H1 (cell line): ENCODE measurements around the gene NCL. TPM values are rescaled to one million over a fixed set of nuclear protein-coding genes. Genes with fewer than 3 reads are reported as not detected.

ENCODE experiments used
- CTCF ChIA-PET: fragments of 300-600 bp; sonication (Branson Sonifier 250); formaldehyde crosslinking; loops from one replicate; lab custom pipeline; 2021; ENCODE audit not compliant: partially characterized antibody; lab: Charles Lee
- POLR2A ChIA-PET: fragments of 300-600 bp; sonication (Branson Sonifier 250); formaldehyde crosslinking; loops from one replicate; lab custom pipeline; 2021; ENCODE audit warnings: inconsistent platforms; ENCODE audit not compliant: partially characterized antibody; lab: Charles Lee
- DNase-seq, 2 experiments: peaks; one replicate each; pipeline versions ENCODE4 v3.0.0 to v3.0.0-alpha.2; 2010 to 2022; ENCODE audit warnings: low spot score in 2 of 2, low read depth in 1 of 2, mixed read lengths in 1 of 2
- FAIRE-seq: peaks from 2 replicates; lab custom pipeline; 2011; peaks lifted over from hg19 to GRCh38; lab: Jason Lieb, UNC
- H2AFZ ChIP-seq: 2 replicates; pipeline ENCODE4 v1.8.1; 2012; ENCODE audit warnings: low read length, inconsistent platforms
- H2AK5ac ChIP-seq: 2 replicates; pipeline ENCODE4 v1.6.1; 2013; ENCODE audit warnings: low read depth, low read length
- H2BK120ac ChIP-seq: replicated peaks from 2 replicates; pipeline ENCODE3; 2013; ENCODE audit warnings: low read depth, low read length, inconsistent platforms
- H2BK12ac ChIP-seq: 2 replicates; pipeline ENCODE4 v1.6.1; 2013; ENCODE audit warnings: low read depth, low read length
- H2BK15ac ChIP-seq: 2 replicates; pipeline ENCODE4 v1.6.1; 2013; ENCODE audit warnings: low read length
- H2BK20ac ChIP-seq: 2 replicates; pipeline ENCODE4 v1.6.1; 2013; ENCODE audit warnings: low read length
- H2BK5ac ChIP-seq: 2 replicates; pipeline ENCODE4 v1.6.1; 2013; ENCODE audit warnings: low read depth, low read length
- H3K14ac ChIP-seq: 2 replicates; pipeline ENCODE4 v1.6.1; 2013; ENCODE audit warnings: inconsistent platforms; ENCODE audit not compliant: insufficient read length
- H3K18ac ChIP-seq: 2 replicates; pipeline ENCODE4 v1.6.1; 2013; ENCODE audit warnings: low read length; ENCODE audit errors: extremely low read depth
- H3K23ac ChIP-seq: 2 replicates; pipeline ENCODE4 v1.6.1; 2013; ENCODE audit warnings: inconsistent platforms; ENCODE audit not compliant: insufficient read length
- H3K23me2 ChIP-seq: 2 replicates; pipeline ENCODE4 v1.6.1; 2013; ENCODE audit warnings: low read depth, low read length
- H3K27ac ChIP-seq: 2 replicates; pipeline ENCODE4 v1.6.1; 2011; ENCODE audit warnings: low read depth, low read length, inconsistent platforms
- H3K27me3 ChIP-seq, 4 experiments: replicated peaks in 1 of 4; 1 replicate in 1 of 4; 2 replicates in 3 of 4; pipeline versions ENCODE4 v1.6.1 to v1.8.1; 2011 to 2013; ENCODE audit warnings: low read length in 3 of 4, mild to moderate bottlenecking in 3 of 4, inconsistent platforms in 2 of 4, mixed read lengths in 2 of 4, moderate library complexity in 1 of 4; ENCODE audit not compliant: control insufficient read depth in 3 of 4, insufficient read depth in 3 of 4; ENCODE audit errors: extremely low read depth in 1 of 4
- H3K36me3 ChIP-seq, 4 experiments: 2 replicates each; pipeline versions ENCODE4 v1.6.1 to v1.8.1; 2011 to 2013; ENCODE audit warnings: mild to moderate bottlenecking in 4 of 4, low read length in 3 of 4, moderate library complexity in 2 of 4, control low read depth in 1 of 4, inconsistent platforms in 1 of 4; ENCODE audit not compliant: insufficient read depth in 4 of 4, control insufficient read depth in 2 of 4
- H3K4ac ChIP-seq: replicated peaks from 2 replicates; pipeline ENCODE3; 2013; ENCODE audit warnings: low read length, low read depth, mixed read lengths, inconsistent platforms; ENCODE audit not compliant: insufficient read length
- H3K4me1 ChIP-seq, 4 experiments: replicated peaks in 1 of 4; 1 replicate in 1 of 4; 2 replicates in 3 of 4; pipeline versions ENCODE4 v1.6.1 to v1.8.1; 2011 to 2013; ENCODE audit warnings: low read length in 3 of 4, inconsistent platforms in 2 of 4, mixed read lengths in 1 of 4; ENCODE audit not compliant: insufficient read depth in 4 of 4, control insufficient read depth in 3 of 4
- H3K4me2 ChIP-seq, 2 experiments: 2 replicates each; pipeline versions ENCODE4 v1.6.1 to v1.8.1; 2011 to 2013; ENCODE audit warnings: low read depth in 2 of 2, low read length in 2 of 2, control low read depth in 1 of 2, inconsistent platforms in 1 of 2, mild to moderate bottlenecking in 1 of 2; ENCODE audit not compliant: insufficient read depth in 1 of 2
- H3K4me3 ChIP-seq, 4 experiments: fragments of 200-600, 300-600 bp in 1 of 4; sonication (generic), shearing (Covaris generic), sonication (Bioruptor Twin) in 1 of 4; 2 replicates each; pipeline versions ENCODE4 v1.5.1 to v1.8.1; 2011 to 2016; ENCODE audit warnings: low read length in 4 of 4, low read depth in 3 of 4, control low read depth in 2 of 4, inconsistent platforms in 2 of 4, mild to moderate bottlenecking in 2 of 4, mixed read lengths in 1 of 4, moderate library complexity in 1 of 4; ENCODE audit not compliant: insufficient read depth in 2 of 4; ENCODE audit errors: extremely low read depth in 1 of 4
- H3K56ac ChIP-seq: replicated peaks from 2 replicates; pipeline ENCODE3; 2013; ENCODE audit warnings: low read depth, mild to moderate bottlenecking, mixed read lengths, low read length, inconsistent platforms; ENCODE audit not compliant: insufficient read length
- H3K79me1 ChIP-seq: 2 replicates; pipeline ENCODE4 v1.6.1; 2013; ENCODE audit warnings: low read depth, low read length, control low read depth
- H3K79me2 ChIP-seq, 2 experiments: 2 replicates each; pipeline versions ENCODE4 v1.6.1 to v1.8.1; 2012 to 2013; ENCODE audit warnings: low read length in 2 of 2, mild to moderate bottlenecking in 2 of 2, inconsistent platforms in 1 of 2; ENCODE audit not compliant: insufficient read depth in 2 of 2, control insufficient read depth in 1 of 2
- H3K9ac ChIP-seq, 4 experiments: replicated peaks in 1 of 4; 1 replicate in 1 of 4; 2 replicates in 3 of 4; pipeline versions ENCODE4 v1.6.1 to v1.8.1; 2011 to 2013; ENCODE audit warnings: low read depth in 3 of 4, low read length in 3 of 4, control low read depth in 2 of 4, mild to moderate bottlenecking in 2 of 4, moderate library complexity in 2 of 4, inconsistent platforms in 1 of 4; ENCODE audit errors: extremely low read depth in 1 of 4
- H3K9me3 ChIP-seq, 2 experiments: 2 replicates each; pipeline versions ENCODE4 v1.6.1 to v1.8.1; 2012 to 2013; ENCODE audit warnings: mild to moderate bottlenecking in 2 of 2, moderate library complexity in 2 of 2, control low read depth in 1 of 2, inconsistent platforms in 1 of 2, low read depth in 1 of 2, low read length in 1 of 2, mixed read lengths in 1 of 2; ENCODE audit not compliant: insufficient read depth in 2 of 2
- H4K20me1 ChIP-seq, 2 experiments: replicated peaks in 1 of 2; 2 replicates each; pipeline versions ENCODE3 to v1.8.1; 2011 to 2013; ENCODE audit warnings: inconsistent platforms in 2 of 2, low read length in 2 of 2, mild to moderate bottlenecking in 1 of 2; ENCODE audit not compliant: insufficient read depth in 2 of 2, control insufficient read depth in 1 of 2
- H4K5ac ChIP-seq: 2 replicates; pipeline ENCODE4 v1.6.1; 2013; ENCODE audit warnings: low read length, low read depth, mixed read lengths, inconsistent platforms; ENCODE audit not compliant: insufficient read length
- H4K8ac ChIP-seq: 2 replicates; pipeline ENCODE4 v1.8.0; 2013; ENCODE audit warnings: mild to moderate bottlenecking, moderate library complexity, low read length, inconsistent platforms; ENCODE audit not compliant: insufficient read depth; ENCODE audit errors: extremely low read depth
- H4K91ac ChIP-seq: replicated peaks from 2 replicates; pipeline ENCODE3; 2013; ENCODE audit warnings: low read length, mixed read lengths, inconsistent platforms; ENCODE audit not compliant: insufficient read length
- BRCA1 ChIP-seq: IDR thresholded peaks from 2 replicates; pipeline ENCODE4 v1.6.1; 2012; ENCODE audit warnings: low read depth, low read length, improper control_type of control experiment
- EZH2 ChIP-seq: fragments of 200-600 bp; sonication (generic); IDR thresholded peaks from 2 replicates; pipeline ENCODE4 v1.7.1; 2012; ENCODE audit warnings: low read depth, mild to moderate bottlenecking, moderate library complexity, low read length, inconsistent platforms; ENCODE audit not compliant: severe bottlenecking
- JUN ChIP-seq: IDR thresholded peaks from 2 replicates; pipeline ENCODE4 v1.6.1; 2011; ENCODE audit warnings: low read depth, mild to moderate bottlenecking, improper control_type of control experiment, low read length
- JUND ChIP-seq: IDR thresholded peaks from 2 replicates; pipeline ENCODE4 v1.6.1; 2011; ENCODE audit warnings: mild to moderate bottlenecking, improper control_type of control experiment, low read length
- MAFK ChIP-seq: IDR thresholded peaks from 2 replicates; pipeline ENCODE4 v1.6.1; 2012; ENCODE audit warnings: low read depth, mild to moderate bottlenecking, improper control_type of control experiment, low read length
- NANOG ChIP-seq: IDR thresholded peaks from 2 replicates; pipeline ENCODE4 v1.6.1; 2011; ENCODE audit warnings: low read length, low read depth, mild to moderate bottlenecking, inconsistent platforms; ENCODE audit not compliant: insufficient read depth, poor library complexity, severe bottlenecking
- RFX5 ChIP-seq: IDR thresholded peaks from 2 replicates; pipeline ENCODE4 v1.6.1; 2011; ENCODE audit warnings: low read depth, low read length, improper control_type of control experiment, borderline replicate concordance
- SIN3A ChIP-seq, 2 experiments: IDR thresholded peaks in 1 of 2; conservative IDR thresholded peaks in 1 of 2; 2 replicates each; pipeline ENCODE4 v1.6.1; 2011 to 2012; ENCODE audit warnings: low read length in 2 of 2, improper control_type of control experiment in 1 of 2, low read depth in 1 of 2, mild to moderate bottlenecking in 1 of 2
- SUZ12 ChIP-seq: fragments of 200-600 bp; sonication (generic); IDR thresholded peaks from 2 replicates; pipeline ENCODE4 v1.6.1; 2012; ENCODE audit warnings: mild to moderate bottlenecking, inconsistent platforms, low read length, moderate library complexity, mixed read lengths
- TCF12 ChIP-seq: IDR thresholded peaks from 2 replicates; pipeline ENCODE4 v1.6.1; 2011; ENCODE audit warnings: low read depth, mild to moderate bottlenecking, low read length
- WGBS, 2 experiments: shearing (Covaris generic) in 1 of 2; methylation state at CpG; one replicate each; pipeline versions ENCODE4 v1.1.6 to v1.1.7; 2013 to 2015; ENCODE audit warnings: low lambda C conversion rate in 2 of 2, mixed read lengths in 2 of 2, inconsistent platforms in 1 of 2, low coverage in 1 of 2, missing lambda C conversion rate in 1 of 2; ENCODE audit not compliant: insufficient replicate concordance in 2 of 2, insufficient coverage in 1 of 2, insufficient read length in 1 of 2; ENCODE audit errors: extremely low coverage in 1 of 2, missing lambda C conversion rate in 1 of 2; 5-methylcytosine and 5-hydroxymethylcytosine counted together
- polyA plus RNA-seq, 7 experiments: library from polyadenylated mRNA; depleted of rRNA in 3 of 7; stranded (reverse) in 5 of 7; unstranded in 2 of 7; fragments of >200 nt in 5 of 7; fragments of 200-250 nt in 2 of 7; gene quantifications; 1 replicate in 5 of 7; 2 replicates in 1 of 7; 4 replicates in 1 of 7; pipeline versions ENCODE4 v1.2.1 to v1.2.3, GENCODE V29; 2011 to 2013; ENCODE audit warnings: missing spikeins in 2 of 7, mixed read lengths in 2 of 7
- total RNA-seq: library from RNA; stranded (reverse); fragmentation: NEBNext Ultra II Directional; extraction: Animal tissue kit (Norgen Biotek cat#: 25700); gene quantifications from 2 replicates; pipeline ENCODE4 v1.2.1, GENCODE V29; 2021

NCL gene
- total and polyA plus RNA-seq, 2 of the 8 experiments (the other 6 are each of a cell fraction or from before 2014, with no cell fraction given): 61.2 to 1,478 TPM

GRCh38 chr2:231497651-231498050 lies 33.4 kb upstream of the NCL start:
- Histone ChIP-seq H3K4me3 (no peak overlapping the region), H3K4me1 (no peaks in the 10 kb centered on the region), H2AK5ac (no peak overlapping the region), H3K56ac (no peak overlapping the region), H2BK15ac (no peak overlapping the region), H3K4ac (no peak overlapping the region), H4K91ac (no peak overlapping the region), H2BK12ac (no peak overlapping the region), H3K23ac (no peak overlapping the region), H2BK5ac (no peak overlapping the region), H3K23me2 (no peaks in the 10 kb centered on the region), H3K36me3 (no peaks in the 10 kb centered on the region; a peak in 1 of 8 replicates), H2BK20ac (no peak overlapping the region), H3K9ac (no peak overlapping the region), H3K14ac (no peak overlapping the region), H2AFZ (no peak overlapping the region), H2BK120ac (no peak overlapping the region), H3K79me1 (no peaks in the 10 kb centered on the region), H3K18ac (no peak overlapping the region)
- FAIRE-seq (no peak), DNase-seq (no peak)
- 96% methylated on average over 1 of the region's 1 CpG; no CpG with 5 or more reads in 1 of the 2 experiments for WGBS, 2 experiments
- POLR2A ChIA-PET: interaction anchor here (2.0 kb wide), 1 partner anchor 33 kb away, joined by 11 read pairs; the partner anchor contains the start of gene NCL
- TF ChIP-seq BRCA1 (no peak), TCF12 (no peak), SIN3A (conservative IDR thresholded peaks at IDR 0.05 in 1 of 2, IDR thresholded peaks at IDR 0.05 in 1 of 2; ENCODE audit: low read depth in 1 of 2, low read length in 2 of 2) (no peak), MAFK (no peak), SUZ12 (no peak), NANOG (no peak), JUND (no peak), JUN (no peak), RFX5 (no peak), EZH2 (no peak)
- TF ChIP-seq, all 59 proteins: peak for 0
- Histone ChIP-seq H4K20me1 (no peaks in the 10 kb centered on the region), H4K8ac (no peak overlapping the region), H3K79me2 (no peaks in the 10 kb centered on the region), H4K5ac (no peak overlapping the region), H3K4me2 (no peak overlapping the region), H3K27me3 (no peaks in the 10 kb centered on the region), H3K9me3 (no peaks in the 10 kb centered on the region), H3K27ac (no peak overlapping the region)
- CTCF ChIA-PET: interaction anchor here (0.6 to 2.8 kb wide), 2 partner anchors 9 to 17 kb away, joined by 4 to 6 read pairs; no protein-coding TSS in a partner anchor
